SK-N-SH (cell line): ENCODE measurements around the gene STX1A.

ENCODE experiments used
- NRF1 ChIP-seq: IDR thresholded peaks from 2 replicates; pipeline ENCODE4 v1.6.1; 2012; ENCODE audit warnings: low read depth, mild to moderate bottlenecking, low read length
- TF ChIP-seq, protein P1 (sequence below): fragments of 200-600 bp; sonication (generic); IDR thresholded peaks from 2 replicates; pipeline ENCODE4 v1.6.1; 2017; ENCODE audit warnings: antibody characterized with exemption, mild to moderate bottlenecking, moderate library complexity
- TF ChIP-seq, protein P2 (sequence below): IDR thresholded peaks from 2 replicates; pipeline ENCODE4; 2012

DNA sequence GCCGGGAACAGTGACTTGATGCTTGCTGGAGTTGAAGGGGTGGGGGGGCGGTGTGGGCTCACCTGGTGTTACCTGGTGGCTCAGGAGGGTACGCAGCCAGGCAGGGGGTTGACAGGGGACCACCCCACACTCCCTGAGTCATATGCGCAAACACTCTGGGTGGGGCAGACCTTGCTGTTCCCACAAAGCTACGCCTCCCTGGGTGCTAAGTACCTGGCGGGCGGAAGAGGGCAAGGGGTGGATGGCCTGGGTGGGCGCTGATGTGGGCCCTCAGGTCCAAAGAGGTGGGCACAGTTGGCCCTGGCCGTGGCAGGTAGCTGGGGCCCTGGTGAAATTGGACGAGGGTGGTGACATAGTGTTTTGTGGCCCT lies 13.9 kb downstream of the STX1A start:
- no peak for TF ChIP-seq NRF1
- TF ChIP-seq, protein P1, sequence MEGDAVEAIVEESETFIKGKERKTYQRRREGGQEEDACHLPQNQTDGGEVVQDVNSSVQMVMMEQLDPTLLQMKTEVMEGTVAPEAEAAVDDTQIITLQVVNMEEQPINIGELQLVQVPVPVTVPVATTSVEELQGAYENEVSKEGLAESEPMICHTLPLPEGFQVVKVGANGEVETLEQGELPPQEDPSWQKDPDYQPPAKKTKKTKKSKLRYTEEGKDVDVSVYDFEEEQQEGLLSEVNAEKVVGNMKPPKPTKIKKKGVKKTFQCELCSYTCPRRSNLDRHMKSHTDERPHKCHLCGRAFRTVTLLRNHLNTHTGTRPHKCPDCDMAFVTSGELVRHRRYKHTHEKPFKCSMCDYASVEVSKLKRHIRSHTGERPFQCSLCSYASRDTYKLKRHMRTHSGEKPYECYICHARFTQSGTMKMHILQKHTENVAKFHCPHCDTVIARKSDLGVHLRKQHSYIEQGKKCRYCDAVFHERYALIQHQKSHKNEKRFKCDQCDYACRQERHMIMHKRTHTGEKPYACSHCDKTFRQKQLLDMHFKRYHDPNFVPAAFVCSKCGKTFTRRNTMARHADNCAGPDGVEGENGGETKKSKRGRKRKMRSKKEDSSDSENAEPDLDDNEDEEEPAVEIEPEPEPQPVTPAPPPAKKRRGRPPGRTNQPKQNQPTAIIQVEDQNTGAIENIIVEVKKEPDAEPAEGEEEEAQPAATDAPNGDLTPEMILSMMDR = no peak
- TF ChIP-seq, protein P2, sequence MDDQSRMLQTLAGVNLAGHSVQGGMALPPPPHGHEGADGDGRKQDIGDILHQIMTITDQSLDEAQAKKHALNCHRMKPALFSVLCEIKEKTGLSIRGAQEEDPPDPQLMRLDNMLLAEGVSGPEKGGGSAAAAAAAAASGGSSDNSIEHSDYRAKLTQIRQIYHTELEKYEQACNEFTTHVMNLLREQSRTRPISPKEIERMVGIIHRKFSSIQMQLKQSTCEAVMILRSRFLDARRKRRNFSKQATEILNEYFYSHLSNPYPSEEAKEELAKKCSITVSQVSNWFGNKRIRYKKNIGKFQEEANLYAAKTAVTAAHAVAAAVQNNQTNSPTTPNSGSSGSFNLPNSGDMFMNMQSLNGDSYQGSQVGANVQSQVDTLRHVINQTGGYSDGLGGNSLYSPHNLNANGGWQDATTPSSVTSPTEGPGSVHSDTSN = no peak
